ENCODE results near the gene SLC8A2.

The SLC8A2 gene

DNA sequence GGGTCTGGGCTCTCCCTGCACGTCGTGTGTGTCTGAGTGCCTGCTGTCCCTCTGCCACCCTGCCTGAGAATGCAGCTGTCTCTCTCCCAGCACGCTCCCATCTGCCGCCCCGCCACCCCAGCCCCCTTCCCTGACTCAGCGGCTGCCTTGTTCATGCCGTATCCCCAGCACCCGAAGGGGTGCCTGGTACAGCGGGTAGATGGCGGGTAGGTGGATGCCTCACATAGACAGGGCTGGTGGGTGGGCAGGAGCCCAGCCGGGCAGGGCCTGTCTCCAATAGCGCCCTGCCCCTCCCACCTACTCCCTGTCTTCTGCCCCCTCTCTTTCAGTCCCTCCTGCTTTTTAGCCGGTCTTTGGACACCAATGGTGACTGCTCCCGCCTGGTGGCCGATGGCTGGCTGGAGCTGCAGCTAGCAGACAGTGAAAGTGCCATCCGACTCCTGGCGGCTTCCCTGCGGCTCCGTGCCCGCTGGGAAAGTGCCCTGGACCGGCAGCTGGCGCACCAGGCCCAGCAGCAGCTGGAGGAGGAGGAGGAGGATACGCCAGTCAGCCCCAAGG, 92.2 kb downstream of the SLC8A2 start:
- DNase-seq (ENCODE audit: low read depth) = no peak

DNA sequence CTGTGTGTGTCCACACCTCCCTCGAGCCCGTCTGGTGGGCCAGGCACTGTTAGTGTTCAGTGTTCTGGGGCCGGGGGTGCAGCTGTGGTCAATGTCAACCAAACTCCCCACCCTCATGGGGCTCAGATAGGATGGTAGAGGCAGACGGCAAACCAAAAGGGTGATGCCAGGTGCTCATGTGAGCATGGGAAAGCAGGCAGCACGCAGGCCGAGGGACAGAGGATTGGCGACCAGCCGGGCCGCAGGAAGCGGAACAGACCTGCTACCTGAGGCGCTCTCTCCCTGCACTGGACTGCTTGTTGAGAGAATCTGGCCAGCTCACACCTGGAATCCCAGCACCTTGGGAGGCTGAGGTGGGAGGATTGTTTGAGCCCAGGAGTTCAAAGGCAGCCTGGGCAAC, 93.4 kb downstream of the SLC8A2 start:
- DNase-seq (ENCODE audit: low read depth) = no peak

Measured in activated gamma-delta T cell treated with anti-CD3 and anti-CD28 coated beads, Interleukin-2, amount 50 U/mL, for 16 hours (primary cell).